Erythroblast (primary cell): ENCODE measurements around the gene PSMB1.

Source experiments
- GATA1 ChIP-seq: IDR thresholded peaks from 2 replicates; pipeline ENCODE4 v1.6.1; 2011; ENCODE audit warnings: low read depth, mild to moderate bottlenecking, control low read depth, low read length, moderate library complexity
- POLR2A ChIP-seq: IDR thresholded peaks from 2 replicates; pipeline ENCODE4 v1.6.1; 2011; ENCODE audit warnings: mild to moderate bottlenecking, low read length

DNA sequence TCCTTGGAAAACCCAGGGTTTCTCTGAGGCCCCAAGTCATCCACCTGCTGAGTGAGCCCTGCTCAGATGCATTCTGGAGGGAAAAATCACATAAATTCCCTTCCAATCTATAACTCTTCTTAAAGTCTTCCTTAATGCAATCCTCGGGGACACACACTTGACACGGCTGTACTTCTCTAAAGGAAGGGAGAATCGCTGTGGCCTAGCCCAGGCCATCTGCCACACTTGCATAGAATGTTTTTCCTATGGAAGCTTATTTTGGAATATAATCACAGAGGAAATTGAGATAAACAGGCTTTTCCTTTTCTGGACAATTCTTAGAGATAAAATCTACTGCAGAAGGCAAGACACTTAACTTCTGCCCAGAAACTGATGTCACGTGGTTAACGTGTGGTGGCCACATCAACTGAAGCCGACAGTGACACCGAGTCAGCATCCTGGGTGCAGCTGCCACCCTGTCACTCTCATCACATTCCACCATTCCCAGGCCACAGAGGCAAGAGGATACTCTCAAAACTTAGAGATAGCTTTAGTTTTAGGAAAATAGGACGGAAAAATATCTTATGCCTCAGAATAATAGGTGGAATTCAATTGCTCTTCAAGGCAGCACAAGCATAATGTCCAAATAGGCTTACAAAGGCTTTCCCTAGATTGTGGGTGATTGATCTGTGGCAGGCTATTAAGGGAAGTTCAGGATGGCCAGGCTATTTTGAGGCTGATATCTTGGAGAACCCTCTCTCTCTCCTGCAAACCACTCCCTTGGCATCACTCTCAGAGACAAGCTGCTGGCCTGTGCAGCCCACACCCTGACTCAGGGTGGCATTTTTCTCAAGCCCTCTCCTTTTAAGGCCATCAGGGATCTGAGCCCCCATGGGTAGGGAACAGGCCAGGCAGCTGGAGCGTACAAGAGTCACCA, 29.6 kb downstream of the PSMB1 start:
- TF ChIP-seq POLR2A (no peak), GATA1 (no peak)
